Hepatic stellate cell (primary cell): ENCODE data around the gene ZNF613.
A peak's percentile ranks its signal among the peaks of the same experiment; 100 is the strongest.
"Not testable (repeated sequence)": the region's sequence is repeated elsewhere in the genome, so short reads cannot be mapped to it uniquely, and the experiment has no call there.

ENCODE experiments used
- DNase-seq: peaks from one replicate; pipeline ENCODE4 v3.0.0; 2011; ENCODE audit warnings: low spot score

ZNF613 gene

DNA sequence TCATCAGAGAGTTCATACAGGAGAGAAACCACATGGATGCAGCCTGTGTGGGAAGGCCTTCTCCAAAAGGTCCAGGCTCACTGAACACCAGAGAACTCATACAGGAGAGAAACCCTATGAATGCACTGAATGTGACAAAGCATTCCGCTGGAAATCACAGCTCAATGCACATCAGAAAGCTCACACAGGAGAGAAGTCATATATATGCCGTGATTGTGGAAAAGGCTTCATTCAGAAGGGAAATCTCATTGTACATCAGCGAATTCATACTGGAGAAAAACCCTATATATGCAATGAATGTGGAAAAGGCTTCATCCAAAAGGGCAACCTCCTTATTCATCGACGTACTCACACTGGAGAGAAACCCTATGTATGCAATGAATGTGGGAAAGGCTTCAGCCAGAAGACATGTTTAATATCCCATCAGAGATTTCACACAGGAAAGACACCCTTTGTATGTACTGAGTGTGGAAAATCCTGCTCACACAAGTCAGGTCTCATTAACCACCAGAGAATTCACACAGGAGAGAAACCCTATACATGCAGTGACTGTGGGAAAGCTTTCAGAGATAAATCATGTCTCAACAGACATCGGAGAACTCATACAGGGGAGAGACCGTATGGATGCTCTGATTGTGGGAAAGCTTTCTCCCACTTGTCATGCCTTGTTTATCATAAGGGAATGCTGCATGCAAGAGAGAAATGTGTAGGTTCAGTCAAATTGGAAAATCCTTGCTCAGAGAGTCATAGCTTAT is 17.7 kb downstream of the ZNF613 start:
- DNase-seq, result no peak

DNA sequence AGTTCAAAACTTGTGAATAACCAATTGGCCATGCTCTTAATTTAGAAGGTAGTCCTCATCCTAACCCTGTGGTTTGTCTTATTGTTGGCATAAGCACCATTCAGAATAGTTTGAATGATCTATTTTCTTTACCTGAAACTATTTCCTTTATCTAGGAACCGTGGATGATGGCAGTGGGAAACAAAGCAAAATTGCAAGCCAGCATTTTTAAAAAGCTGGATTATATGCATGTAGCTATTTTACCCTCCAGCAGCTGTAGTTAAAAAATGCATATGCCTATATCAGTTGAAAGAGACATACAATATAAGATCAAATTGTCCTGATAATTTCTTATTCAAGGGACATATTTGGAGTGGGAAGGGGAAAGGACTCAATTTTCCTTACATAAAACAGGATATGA is 19.3 kb downstream of the ZNF613 start:
- DNase-seq, result no peak

DNA sequence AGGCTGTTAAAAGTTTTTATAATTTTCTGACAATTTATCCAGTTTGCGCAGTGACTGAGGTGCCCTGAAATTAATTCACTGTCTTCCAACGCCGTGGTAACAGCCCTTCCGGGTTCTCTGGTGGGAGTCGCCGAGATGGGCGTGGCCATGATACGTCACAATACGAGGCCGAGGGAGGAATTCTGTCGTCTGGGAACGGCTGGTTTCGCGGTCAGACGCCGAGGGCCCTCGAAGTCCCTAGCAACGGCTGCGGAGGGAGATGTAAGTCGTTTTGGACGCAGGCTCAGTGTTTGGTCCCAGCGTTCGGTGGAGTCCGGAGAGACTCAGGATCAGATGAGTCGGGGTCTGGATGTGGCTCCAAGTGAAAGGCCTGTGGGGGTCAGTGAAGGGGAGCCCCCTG is 21.7 kb downstream of the ZNF613 start:
- peak; percentile 10 for DNase-seq

DNA sequence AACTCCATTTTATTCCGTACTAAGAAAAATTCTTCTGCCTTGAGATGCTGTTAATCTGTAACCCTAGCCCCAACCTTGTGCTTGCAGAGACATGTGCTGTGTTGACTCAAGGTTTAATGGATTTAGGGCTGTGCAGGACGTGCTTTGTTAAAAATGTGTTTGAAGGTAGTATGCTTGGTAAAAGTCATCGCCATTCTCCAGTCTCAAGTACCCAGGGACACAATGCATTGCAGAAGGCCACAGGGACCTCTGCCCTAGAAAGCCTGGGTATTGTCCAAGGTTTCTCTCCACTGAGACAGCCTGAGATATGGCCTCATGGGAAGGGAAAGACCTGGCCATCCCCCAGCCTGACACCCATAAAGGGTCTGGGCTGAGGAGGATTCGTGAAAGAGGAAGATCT is 30.6 kb downstream of the ZNF613 start:
- DNase-seq, result not testable (repeated sequence)

DNA sequence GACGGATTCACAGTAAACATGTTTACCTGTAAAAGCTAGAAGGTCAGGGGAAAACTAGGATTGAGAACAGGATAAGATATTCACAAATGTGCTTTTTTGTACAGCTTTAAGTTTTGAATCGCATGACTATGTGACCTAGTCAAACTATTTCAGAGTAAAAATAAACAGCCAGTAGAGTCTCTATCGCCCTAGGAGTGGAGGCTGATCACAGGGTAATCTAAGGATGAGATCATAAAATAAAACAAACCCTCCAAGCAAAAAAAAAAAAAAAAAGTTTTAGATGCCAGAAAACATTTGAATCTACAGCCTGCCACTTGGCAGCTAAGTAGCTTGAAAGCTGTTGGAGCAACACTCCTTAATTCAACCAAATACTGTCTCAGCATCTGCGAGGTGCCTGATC is 32.5 kb downstream of the ZNF613 start:
- DNase-seq, result peak; percentile 2

DNA sequence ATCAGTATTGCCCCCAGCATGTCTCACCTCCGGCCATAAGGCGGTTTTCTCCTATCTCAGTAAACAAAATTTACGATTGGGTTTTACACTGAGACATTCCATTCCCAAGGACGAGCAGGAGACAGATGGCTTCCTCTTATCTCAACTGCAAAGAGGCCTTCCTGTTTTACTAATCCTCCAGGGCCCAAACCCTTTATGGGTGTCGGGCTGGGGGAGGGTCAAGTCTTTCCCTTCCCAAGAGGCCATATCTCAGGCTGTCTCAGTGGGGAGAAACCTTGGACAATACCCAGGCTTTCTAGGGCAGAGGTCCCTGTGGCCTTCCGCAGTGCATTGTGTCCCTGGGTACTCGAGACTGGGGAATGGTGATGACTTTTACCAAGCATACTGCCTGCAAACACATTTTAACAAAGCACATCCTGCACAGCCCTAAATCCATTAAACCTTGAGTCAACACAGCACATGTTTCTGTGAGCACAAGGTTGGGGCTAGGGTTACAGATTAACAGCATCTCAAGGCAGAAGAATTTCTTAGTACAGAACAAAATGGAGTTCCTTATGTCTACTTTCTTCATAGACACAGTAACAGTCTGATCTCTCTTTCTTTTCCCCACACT is 33.5 kb downstream of the ZNF613 start:
- DNase-seq, result not testable (repeated sequence)

DNA sequence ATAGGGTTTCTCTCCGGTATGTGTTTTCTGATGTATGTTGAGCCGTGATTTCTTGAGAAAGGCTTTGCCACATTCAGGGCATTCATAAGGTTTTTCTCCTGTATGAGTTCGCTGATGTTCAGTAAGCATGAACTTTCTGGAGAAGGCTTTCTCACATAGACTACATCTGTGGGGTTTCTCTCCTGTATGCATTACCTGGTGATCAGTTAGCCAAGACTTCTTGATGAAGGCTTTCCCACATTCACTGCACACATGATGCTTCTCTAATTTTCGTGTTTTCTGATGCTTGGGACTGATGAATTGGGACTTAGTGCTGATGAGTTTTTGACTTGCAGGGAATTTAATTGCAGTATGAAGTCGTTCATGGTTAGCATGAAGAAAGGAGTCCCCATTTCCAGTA is 38.3 kb downstream of the ZNF613 start:
- DNase-seq, result no peak

DNA sequence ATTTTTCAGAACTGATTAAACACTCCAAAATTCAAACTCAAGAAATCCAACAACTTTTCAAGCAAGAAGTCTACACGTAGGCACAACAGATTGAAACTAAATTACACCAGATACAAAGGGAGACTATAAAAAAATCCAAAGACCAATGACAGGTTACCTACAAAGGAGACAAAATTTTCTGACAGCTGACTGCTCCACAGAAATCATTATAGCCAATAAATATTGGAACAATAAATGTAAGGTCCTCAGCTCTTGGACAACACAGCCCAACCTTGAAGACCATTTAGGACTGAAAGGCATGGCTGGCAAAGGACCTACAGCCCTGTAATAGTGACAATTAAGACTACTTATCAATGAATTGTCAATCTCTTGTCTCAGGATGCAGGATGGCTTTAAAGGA is 43.4 kb downstream of the ZNF613 start:
- DNase-seq, result no peak

DNA sequence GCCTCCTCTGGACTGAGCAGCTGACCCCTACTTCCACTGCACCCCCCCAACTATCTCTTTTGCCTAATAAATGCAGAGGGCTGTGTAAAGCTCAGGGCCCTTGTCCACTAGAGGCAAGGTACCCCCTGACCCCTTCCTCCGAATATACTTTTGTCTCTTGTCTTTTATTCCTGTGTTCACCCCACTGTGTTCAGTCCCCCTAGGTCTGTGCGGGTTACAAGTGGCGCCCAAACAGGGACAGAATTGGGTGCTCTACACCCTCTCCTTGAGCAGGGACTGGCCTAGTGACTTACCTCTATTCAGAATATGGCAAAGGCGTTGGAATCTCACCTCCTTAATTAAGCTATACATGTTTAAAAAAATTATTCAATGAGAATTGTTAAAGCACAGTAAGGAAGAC is 44.4 kb downstream of the ZNF613 start:
- no peak for DNase-seq

DNA sequence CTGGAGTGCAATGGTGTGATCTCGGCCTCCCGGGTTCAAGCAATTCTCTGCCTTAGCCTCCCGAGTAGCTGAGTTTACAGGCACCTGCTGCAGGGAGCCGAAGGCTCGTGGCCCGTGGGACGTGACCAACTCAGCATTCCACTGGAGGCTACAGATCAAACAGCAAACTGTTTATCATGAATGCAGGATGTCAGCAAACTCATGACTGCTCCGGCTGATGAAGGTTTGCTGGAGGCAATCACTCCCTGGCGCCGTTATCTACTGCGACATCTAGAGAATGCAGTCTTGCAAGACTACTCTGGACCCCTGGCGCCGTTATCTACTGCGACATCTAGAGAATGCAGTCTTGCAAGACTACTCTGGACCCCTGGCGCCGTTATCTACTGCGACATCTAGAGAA is 48.5 kb downstream of the ZNF613 start:
- DNase-seq, result not testable (repeated sequence)

DNA sequence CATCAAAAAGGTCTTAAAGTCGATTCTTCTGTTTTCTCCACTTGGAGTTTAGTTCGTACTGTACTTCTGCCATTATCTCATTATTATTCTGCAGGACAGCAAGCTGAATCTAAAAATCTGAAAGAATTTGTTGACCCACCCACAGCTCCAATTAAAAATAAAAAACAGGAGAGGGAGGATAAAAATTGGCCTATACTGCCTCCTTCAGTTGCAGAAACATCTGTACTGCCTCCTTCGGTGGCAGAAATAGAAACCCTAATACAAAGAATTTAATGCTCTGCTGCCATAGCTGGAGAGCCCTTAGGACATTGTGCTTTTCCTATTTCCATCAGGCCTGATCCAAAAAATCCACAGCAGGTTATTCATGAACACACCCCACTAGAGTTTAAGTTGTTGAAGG is 49.6 kb downstream of the ZNF613 start:
- no peak for DNase-seq

DNA sequence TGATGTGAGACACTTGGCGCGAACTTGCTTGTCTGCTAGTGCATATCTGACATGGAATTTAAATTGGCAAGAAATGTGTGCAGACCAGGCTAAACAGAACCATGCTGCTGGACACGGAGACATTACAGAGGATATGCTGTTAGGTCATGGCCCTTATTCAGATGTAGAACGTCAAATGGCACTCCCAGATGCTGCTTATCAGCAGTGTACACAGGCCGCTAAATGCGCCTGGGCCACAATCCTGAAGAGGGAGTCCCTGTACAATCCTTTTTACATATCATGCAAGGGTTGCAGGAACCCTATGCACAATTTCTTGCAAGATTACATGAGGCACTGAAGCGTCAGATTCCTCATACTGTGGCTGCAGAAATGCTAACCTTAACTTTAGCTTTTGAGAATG is 50.1 kb downstream of the ZNF613 start:
- DNase-seq, result no peak

DNA sequence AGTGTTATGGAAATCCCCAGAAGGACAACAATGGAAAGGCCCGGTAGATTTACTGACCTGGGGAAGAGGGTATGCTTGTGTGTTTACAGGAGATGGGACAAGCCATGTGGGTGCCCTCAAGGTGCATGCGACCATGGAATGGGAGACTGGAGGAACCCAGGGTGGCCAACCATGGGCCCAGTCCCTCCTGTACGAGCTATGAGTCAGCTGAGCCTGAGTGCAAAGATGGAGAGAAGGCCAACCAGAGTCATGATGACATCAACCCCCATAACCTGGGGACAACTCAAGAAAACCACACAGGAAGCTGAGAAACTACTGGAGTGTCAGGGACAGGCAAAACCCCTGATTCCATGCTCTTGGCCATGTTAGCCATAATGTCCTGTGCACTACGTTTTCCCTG is 51.6 kb downstream of the ZNF613 start:
- no peak for DNase-seq

DNA sequence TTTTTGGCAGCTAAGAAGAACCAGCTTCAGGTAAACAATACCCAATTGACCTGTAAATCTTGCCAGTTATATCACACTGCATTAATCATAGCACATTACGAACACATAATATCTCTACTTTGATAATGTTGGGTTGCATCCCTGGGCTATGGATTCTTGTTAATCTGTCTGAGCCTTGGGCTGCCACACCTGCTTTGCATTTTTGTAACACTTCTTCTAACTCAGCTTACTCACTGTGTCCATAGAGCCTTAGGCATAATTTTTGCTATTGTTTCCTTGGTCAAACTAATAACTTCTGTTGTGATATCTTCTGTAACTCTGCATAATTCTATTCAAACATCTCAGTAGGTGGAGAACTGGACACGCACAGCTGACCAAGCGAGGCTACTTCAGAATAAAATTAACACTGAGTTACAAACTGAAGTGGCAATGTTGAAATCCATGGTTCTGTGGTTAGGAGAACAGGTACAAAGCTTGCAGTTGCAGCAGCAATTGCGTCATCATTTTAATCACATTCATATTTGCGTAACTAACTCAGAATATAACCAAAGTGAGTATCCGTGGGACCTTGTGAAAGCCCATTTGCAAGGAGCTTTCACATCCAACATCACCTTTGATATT is 53.0 kb downstream of the ZNF613 start:
- no peak for DNase-seq

DNA sequence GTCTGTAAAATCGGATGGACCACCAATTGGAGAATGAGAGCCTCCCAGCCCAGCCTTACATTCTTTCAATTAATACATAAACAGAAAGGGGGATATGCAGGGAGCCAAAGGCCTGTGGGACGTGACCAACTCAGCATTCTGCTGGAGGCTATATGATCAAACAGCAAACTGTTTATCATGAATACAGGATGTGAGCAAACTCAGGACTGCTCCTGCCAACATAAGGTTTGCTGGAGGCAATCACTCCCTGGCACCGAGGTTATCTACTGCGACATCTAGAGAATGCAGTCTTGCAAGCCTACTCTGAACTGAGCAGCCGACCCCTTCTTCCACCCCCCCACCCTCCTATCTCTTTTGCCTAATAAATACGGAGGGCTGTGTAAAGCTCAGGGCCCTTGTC is 53.7 kb downstream of the ZNF613 start:
- DNase-seq, result not testable (repeated sequence)

DNA sequence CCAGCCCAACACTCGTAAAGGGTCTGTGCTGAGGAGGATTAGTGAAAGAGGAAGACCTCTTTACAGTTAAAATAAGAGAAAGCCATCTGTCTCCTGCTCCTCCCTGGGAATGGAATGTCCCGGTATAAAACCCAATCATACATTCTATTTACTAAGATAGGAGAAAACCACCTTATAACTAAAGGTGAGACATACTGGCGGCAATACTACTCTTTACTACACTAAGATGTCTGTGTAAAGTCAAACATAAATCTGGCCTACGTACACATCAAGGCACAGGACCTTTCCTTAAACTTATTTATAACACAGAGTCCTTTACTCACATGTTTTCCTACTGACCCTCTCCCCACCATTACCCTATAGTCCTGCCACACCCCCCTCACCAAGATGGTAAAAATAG is 56.1 kb downstream of the ZNF613 start:
- DNase-seq, result no peak

DNA sequence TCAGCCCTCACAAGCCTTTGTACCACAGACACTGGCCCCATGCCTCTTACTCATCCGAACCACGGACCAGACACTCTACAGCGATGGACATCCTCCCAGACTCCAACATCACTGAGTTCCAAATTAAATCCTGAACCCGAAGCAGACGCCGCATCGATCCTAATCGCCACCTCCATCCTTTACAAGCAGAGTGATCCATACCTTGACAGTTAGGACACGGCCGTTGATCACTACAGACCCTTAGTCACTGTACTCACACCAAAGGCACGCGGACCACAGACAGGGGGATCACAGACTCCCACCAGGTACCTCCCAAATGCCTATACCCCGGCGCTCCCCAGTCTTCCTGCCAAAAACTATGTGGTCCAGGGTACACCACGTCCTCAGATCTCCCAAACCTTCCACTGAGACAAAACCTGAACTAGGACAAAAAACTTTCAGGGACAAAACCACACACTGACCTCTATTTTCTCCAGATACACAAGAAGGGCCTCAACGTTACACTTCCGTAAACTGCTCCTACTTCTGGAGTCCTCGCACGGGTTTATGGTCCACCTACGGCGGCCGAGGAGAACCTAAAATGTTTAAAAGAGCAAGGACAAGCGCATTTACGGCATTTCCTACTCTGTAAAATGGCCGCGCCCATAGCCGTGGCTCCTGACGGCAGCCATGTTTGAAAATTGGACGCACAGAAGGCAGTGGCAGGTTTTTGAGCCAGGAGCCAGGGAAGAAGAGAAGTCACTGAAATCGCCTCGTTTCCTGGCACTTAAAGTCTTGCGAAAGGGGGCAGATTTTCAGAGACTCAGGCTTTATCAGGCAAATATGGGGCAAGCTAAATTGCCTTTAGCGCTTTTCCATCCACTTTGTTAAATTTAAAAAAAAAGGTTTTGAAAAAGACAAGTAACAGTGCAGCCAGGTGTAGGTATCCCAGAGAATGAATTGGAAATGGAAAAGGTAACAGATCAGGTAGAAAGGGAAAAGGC is 59.3 kb downstream of the ZNF613 start, which contains the start of gene ZNF350:
Gene ZNF350 (minus strand): TSS at position 532 of the 983 bp plus-strand sequence. CDS start 12,480 bp downstream, outside the sequence.
- DNase-seq, result peak; percentile 76

DNA sequence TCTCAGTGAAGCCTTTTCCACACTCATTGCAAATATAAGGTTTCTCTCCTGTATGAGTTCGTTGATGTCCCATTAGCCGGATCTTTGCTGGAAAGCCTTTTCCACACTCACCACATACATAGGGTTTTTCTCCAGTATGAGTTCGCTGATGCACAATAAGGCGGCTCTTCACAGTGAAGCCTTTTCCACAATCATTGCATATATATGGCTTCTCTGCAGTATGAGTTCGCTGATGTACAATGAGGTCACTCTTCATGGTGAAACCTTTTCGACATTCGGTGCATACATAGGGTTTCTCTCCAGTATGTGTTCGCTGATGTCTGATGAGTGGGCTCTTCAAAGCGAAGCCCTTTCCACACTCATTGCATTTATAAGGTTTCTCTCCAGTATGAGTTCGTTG is 66.2 kb downstream of the ZNF613 start:
- no peak for DNase-seq

DNA sequence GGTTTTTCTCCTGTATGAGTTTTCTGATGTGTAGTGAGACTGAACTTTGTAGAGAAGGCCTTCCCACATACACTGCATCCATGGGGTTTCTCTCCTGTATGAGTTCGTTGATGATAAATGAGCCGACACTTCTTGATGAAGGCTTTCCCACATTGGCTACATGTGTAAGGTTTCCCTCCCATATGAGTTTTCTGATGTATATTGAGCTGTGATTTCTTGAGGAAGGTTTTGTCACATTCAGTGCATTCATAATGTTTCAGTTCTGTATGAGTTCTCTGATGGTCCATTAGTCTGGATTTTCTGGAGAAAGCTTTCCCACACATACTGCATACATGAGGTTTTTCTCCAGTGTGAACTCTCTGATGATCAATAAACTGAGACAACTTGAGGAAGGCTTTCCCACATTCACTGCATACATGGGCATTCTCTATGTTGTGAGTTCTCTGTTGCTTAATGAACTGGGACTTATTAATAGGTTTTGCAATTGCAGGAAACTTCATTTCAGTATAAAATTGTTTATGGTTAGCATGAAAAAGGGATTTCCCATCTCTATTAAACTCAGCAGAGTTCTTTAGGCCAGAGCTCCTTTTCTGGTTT is 66.9 kb downstream of the ZNF613 start:
- no peak for DNase-seq
